Caki2 (cell line): ENCODE data around the gene COPS7A. TPM values are rescaled to one million over a fixed set of nuclear protein-coding genes. Genes with fewer than 3 reads are reported as not detected.

Source experiments
- DNase-seq: peaks from one replicate; pipeline ENCODE4 v3.0.0-alpha.2; 2015; ENCODE audit warnings: low read depth
- in situ Hi-C: cut with HindIII; loops from 2 replicates; pipeline ENCODE4 v1.10.0; 2016; ENCODE audit warnings: low sequenced_read_pairs, low pct_unique_long_range_greater_than_20kb, mixed read lengths
- total RNA-seq: library from RNA; depleted of rRNA; stranded (reverse); fragments of >200 nt; shearing (Covaris generic); gene quantifications from 2 replicates; pipeline ENCODE4 v1.2.3, GENCODE V29; 2014; ENCODE audit warnings: low replicate concordance; rRNA removed

The COPS7A gene, protein sequence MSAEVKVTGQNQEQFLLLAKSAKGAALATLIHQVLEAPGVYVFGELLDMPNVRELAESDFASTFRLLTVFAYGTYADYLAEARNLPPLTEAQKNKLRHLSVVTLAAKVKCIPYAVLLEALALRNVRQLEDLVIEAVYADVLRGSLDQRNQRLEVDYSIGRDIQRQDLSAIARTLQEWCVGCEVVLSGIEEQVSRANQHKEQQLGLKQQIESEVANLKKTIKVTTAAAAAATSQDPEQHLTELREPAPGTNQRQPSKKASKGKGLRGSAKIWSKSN
- total RNA-seq = 135 and 145 TPM in 2 replicates

DNA sequence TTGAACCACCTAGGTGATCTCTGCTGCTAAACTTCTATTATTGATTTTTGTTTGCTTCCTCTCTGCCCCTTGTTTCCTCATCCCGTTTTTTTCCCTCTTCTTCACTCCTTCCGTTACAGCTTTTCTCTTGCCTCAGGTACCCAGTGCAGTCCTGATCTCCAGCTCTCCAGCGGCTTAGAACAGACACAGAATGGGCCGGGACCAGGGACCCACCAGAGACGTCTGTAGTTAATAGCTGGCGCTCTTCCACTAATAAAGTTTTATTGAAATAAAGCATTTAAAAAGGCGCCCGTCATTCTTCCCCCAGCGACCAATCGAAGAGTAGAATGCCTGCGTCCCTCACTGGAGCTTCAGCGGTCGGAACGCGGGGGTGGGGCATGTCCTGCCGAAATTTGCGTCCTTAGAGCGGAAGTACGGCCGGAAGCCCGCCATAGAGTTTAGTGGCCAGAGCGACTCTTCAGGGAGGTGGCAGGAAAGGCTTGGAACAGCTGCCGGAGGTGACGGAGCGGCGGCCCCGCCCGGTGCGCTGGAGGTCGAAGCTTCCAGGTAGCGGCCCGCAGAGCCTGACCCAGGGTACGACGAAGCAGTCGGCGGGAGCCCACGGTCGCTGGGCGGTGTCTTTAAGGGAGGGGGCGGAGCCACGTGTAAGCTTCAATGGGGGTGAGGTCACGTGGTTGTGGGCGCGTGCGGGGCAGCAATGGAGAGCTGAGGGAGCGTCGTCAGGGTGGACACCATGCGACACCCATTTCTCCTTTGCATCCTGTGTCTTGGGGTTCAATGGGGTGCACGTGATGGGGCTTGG, at the start of gene COPS7A:
Gene COPS7A, plus strand, starts transcription at position 440 of the 802 bp plus-strand sequence. CDS start 611 bp downstream, outside the sequence.
- in situ Hi-C loops = no loop called here

DNA sequence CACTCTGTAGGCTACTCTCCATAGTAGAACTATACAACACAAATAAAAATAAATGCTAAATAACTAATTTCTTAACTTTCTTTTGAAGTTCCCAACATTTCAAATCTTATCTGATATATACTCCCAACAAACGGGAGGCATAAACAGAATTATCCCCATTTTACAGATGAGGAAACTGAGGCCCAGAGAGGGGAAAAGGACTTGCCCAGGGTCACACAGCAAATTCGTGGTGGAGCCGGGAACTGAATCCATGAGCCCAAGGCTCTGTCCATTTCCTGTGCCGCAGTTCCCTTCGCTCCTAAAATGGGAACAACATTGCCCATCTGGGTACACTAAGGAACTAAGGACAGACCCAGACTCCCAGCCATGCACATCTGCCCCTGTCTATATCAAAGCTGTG, 46.9 kb upstream of the COPS7A start:
- in situ Hi-C loops = no loop called here
- DNase-seq = no peak

More for the DNA sequence above, at the start of gene COPS7A:
- DNase-seq = peak; percentile 99

DNA sequence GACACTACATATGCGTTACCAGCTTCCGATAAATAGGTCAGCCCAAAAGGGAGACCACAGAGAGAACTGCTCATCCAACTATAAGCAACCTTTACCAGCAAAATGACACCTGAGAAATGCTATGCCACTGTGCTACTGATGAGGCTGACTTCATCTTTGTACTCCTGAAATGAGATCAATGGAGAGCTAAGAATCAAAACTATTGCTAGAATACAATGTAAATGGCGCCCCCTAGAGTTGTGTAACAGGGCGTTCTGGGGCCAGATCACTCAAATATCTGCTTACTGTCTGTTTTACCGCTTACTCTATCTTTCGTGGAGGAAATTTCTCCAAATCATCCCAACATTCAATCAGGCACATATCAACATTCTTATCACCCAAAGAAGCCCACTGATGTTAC, 39.2 kb upstream of the COPS7A start:
- in situ Hi-C loops = no loop called here
- no peak for DNase-seq

DNA sequence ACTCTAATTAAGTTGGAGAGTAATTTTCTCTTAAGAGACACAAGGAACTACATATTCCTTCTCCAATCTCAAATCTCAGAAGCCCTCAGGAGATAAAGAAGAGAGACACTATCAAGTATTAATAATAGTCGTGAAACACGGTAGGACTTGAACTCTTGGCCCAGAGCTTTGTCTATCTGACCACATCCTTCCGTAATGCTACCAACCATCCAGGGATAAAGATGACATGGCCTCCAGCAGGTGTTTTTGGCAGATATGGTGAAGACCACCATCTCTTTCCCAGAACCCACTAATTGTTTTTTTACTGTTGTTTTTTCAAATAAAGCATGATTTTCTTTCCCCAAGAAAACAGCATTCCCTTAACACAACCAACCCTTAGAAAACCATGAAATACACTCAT, 38.0 kb upstream of the COPS7A start:
- DNase-seq = no peak
- in situ Hi-C loops = no loop called here

DNA sequence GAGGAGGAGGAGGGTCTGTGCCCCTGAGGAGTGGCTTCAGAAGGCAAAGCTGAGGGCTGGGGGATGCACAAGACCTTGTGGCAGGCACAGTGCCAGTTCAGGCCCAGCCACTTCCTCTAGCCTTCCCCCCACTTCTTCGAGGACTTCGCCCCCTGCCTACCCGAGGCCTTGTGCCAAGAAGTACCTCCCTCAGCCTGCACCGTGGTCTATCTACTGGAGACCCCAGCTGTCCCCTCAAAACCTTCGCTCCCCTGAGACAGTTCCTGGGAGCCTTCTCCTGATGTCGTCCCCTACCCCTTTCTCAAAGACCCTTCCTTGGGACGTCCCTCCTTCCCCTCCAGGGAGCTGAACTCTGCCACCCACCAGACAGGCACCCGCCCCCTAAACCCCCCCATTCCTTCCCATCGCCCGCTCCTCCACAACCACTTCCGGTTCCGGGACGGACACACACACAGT, 35.3 kb upstream of the COPS7A start:
- in situ Hi-C loops = no loop called here
- no peak for DNase-seq

DNA sequence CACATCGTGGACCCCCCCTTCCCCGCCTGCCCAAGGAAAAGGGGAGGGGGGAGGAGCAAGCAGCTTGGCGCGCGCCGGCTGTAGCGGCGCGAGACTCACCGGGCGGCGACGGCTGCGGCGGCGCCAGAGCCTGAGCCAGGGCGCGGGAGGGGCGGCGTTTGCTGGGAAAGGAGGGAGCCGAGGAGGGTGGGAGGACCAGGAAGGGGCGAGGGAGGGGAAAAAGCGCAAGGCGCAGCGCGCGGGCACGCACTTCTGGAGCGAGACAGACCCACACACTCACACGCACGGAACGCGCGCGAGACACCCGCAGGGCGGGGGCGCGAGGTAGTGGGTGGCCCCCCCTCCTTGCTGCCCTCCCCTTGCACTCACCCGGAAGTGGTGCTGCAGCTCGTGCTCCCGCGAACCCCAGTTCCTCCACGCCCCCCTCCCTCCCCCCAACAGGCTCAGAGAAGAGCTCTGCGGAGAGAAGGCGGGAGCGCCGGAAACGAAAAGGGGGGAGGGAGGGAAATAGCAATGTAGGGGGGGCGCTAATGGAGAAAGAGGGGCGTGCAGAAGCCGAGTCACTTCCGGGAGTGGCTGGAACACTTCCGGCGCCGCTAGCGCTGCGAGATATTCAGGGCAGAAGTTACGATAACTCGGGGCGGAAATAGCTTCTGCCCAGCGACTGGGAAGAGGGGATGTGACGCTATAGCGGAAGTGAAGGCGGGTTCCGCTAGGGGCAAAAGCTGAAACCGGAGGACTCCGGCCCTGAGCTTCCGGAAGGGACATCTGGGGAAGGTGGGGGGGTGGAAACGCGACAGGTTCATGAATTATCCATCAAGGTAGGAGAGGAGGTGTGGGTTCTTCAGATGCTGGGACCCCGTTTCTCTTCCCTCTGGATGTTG, 34.6 kb upstream of the COPS7A start, which contains the start of gene ZNF384:
Gene ZNF384, minus strand, starts transcription at position 377 of the 884 bp plus-strand sequence. CDS start 9,855 bp downstream, outside the sequence.
- peak; percentile 97 for DNase-seq
- in situ Hi-C loops = no loop called here

DNA sequence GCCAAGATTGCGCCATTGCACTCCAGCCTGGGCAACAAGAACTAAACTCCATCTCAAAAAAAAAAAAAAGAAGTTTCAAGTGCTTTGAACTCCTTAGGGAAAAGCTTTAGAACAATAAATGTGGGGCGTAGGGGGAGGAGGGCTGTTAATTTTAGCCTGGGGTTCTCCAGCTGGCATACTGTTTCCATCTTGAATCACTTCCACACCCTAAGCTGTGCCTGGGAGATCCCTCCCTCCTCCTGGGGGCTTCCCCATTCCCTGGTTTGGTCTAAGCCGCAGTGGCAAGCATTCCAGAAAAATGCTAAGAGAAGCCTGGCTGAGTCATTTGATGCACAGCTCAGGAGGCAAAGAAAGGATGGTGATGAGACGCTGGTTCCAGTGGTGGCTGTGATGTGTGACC, 32.4 kb upstream of the COPS7A start:
- in situ Hi-C loops = no loop called here
- DNase-seq = no peak

DNA sequence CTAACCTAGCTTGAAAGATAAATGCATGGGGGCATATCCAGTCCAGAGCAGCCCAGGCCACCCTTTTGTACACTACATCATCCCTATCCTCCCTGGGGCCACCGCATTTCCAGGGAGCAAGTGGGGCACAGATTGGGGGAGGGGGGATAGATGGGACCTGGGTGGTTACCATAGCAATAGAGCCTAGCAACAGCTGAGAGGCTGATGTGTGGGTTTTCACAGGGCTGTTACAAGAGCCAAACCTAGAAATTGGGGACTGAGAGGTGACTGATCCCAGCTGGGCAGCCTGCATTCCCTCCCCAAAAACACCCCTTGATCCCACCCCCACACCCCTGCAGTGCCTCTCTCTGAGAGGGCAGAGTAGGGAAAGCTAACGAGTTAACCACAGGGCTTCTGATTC, 31.0 kb upstream of the COPS7A start:
- in situ Hi-C loops = no loop called here

DNA sequence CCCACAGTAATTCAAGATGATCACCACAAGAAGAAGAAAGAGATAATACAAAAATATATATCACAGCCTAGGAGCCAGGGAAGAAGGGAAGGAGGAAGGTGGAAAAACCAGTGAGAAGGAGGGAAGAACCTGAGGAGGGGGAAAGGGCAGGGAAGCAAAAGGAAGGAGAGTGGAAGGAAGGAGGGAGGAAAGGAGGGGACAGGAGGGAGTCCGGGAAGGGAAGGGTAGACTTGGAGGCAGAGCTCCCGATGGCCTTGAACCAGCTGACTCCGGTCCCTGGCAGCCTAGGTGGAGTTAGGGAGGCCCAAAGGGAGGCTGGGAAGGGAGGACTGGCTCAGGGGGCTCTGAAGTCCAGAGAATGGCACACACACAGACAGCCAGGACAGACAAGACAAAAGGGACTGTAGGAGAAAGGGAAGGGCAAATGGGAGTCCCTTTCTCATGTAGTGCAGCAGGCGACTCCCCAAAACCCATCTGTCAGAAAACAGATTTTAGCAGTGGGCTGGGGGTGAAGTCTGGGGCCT, 30.0 kb upstream of the COPS7A start:
- in situ Hi-C loops = no loop called here
- DNase-seq = no peak

More for the DNA sequence above, 31.0 kb upstream of the COPS7A start:
- no peak for DNase-seq

DNA sequence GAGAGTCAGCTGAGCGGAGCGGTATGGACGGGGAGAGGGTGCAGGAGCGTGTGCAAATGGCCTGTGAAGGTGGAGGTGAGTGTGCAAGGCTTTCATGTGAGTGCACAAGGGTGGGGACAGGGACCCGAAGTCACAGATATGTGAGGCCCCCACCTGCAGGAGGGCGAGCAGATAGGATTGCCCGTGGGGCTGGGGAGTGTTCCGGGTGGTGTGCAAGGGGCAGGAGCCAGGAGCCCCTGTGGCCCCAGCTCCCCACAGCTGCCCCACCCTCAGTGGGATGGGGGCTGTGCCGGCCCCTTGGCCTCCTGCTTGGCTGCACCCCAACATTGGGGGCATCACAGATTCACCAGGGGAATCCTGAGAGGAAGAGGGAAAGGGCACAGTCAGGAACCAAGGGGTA, 29.1 kb upstream of the COPS7A start:
- in situ Hi-C loops = no loop called here
- DNase-seq = no peak

DNA sequence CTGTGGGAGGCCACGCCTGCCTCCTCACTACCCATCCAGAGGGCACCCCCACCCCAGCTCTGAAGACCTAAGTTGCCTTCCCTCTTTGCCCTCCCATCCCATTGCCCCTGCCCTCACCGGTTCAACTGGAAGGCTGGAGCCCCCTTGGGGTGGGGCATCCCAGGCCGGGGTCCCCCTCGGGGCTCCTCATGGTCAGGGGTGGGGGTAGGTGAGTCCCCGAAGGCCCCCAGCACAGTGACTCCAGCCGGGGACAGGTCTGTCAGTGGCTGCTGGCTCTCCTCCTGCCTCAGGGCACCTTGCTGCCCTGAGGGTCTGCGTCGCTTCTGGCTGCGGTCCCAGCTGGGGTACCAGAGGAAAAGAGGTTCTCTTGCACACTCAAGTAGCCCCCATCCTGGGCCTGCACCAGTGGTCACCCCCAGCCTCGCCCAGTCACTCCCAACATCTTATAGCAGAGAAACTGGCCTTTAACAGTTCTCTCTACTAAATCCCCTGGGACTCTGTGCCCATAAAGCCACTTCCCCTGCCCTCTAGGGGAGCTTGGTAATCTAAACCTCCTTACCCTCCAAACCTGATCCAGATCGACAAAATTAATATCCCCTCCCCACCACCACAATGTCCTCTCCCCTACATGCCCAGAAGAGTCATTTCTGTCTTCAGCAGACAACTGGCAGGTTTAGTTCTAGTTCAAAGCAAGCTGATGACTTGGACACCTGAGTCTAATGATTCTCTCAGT, 28.4 kb upstream of the COPS7A start:
- no peak for DNase-seq
- in situ Hi-C loops = no loop called here

DNA sequence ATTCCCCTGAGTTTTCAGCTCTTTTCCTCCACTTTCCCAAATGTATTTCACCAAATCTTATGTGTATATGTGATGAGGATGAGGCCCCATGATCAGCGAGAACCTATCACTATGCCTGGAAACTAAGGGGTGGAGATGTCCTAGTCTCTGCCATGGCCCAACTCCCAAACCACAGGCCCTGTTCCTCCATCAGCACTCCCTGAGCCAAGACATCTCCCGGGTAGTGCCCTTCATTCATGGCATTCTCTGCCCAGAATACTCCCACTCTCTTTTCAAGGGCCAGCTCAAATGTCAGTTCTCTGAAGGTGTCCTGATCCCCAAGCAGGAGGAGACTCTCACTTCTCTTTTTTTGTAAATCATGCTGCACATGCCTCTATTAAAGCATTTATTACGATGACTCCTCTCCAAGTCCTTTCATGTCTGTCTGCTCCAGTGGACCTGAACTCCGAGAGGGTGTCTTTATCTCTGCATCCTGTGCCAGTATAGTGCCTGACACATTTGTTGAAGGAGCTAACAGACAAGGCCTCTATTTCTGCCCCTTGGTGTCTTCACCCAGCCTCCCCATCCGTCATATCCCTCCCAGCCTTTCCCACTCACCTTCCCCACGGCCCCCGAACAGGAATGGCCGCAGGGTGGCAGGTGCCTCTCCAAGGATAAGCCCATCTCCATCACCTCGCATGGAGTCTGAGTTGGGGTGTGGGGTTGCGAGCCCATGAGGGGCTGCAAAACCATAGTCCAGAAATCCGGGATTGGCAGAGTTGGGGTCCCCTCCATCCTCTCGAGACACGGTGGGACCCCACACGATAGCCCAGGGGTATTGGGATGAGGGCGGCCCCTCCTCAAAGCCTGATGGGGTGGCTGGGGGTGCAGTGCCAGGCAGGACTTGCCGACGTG, 26.9 kb upstream of the COPS7A start:
- no peak for DNase-seq
- in situ Hi-C loops = no loop called here

DNA sequence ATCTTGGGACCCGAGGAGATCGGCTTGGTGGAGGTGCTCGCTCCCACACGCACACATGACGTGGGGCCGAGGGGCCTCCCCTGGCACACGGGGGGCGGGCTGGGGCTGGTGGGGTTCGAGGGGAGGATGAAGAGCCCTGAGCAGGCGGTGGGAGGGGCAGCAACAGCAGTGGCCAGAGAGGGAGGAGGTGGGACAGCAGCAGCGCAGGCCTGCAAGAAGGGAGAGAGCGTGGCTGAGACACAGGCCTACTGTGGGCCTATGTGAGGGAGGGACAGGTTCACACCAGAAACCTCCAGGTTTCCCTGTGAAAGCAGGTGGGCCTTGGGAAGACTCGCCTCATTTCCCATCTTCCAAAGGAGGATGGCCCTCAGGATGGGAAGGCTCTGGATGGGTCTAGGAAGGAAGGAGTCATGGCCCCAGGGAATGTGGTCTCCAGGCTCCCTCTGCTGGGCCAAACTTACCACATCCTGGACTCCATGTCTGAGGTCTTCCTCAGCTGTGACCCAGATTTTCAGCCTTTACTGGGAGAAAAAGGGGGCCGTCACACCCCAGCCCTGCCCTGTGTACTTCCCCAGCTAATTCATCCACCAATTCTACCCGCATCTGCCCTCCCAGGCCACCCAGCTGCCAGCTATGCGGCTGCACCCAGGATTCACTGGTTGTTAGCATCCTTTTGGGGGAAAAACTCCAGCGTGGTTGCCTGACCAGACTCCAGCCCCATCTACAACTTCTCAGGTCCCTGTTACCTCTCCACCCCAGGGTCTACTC, 26.1 kb upstream of the COPS7A start:
- DNase-seq = peak; percentile 33
- in situ Hi-C loops = no loop called here

DNA sequence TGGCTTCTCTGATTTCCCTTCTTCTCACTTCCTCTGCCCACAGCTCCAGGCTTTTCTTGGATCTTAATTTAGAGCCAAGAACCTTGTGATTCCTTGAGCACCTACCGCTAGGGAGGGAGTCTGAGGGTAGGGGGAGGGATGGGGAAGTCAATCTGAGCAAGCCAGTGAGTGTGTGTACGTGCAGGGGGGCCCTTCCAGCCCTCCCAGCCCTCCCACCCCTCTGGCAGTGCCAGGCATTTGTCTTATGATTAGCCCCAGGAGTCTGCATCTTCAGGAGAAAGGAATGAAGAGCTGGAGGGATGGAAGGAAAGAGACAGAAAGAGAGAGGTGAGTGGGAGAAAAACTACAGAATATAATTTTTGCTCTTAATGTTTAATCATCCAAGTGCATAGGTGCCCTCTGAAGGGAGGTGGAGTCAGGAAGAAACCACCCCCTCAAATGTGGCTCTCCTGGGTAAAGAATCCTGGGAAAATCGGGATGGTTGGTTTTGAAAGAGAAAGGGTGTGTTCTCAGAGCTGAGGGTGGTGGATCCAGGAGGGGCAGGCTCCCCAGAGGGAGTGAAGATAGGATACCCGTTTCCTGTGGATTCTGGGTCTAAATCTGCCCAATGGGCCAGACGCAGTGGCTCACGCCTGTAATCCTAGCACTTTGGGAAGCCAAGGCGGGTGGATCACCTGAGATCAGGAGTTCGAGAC, 25.3 kb upstream of the COPS7A start:
- in situ Hi-C loops = no loop called here
- no peak for DNase-seq

DNA sequence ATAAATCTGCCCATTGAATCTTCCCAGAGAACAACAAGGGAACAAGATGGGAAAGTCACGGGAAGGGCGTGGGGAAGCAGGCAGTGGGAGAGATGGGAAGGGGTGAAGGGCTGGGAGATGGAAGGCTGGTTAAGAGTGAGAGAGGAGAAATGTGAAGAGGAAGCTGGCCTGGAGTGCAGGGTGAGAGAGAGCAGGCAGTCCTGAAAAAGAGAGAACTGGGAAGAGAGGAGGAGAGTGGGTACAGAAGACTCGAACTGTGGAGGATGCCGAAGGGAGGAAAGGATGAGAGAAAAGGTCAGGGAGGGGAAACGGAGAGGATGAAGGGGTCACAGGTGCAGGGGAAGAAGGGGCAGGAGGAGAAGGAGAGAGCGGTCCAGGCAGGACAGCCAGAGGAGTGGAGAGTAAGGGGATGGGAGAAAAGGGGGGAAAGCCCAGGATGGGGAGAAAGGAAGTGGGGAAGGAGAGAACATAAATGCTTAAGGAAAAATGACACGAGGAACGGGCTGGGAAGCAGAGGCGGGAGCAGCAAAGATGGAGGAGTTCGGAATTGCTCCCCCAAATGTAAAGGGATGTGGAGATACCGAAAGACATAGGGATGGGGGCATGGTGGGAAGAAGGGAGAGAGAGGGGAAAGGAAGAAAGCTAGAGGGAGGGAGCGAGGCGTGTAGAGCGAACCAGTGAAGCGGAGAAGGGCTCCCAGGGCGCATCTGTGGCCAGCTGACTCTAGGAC, 24.4 kb upstream of the COPS7A start:
- DNase-seq = no peak
- in situ Hi-C loops = no loop called here
